OCI-LY7 (cell line): ENCODE data around the gene COX14. TPM values are rescaled to one million over a fixed set of nuclear protein-coding genes. Genes with fewer than 3 reads are reported as not detected.
"Not testable (repeated sequence)": the region's sequence is repeated elsewhere in the genome, so short reads cannot be mapped to it uniquely, and the experiment has no call there.

Experiments used
- BruUV-seq: library from RNA; stranded (reverse); fragments of 400-500 nt; replicated peaks from 2 replicates; lab custom pipeline; 2021; lab: Mats Ljungman, UMichigan
- CTCF ChIA-PET: fragments of 300-600 bp; sonication (Branson Sonifier 250); formaldehyde crosslinking; loops from one replicate; lab custom pipeline; 2022; ENCODE audit warnings: antibody characterized with exemption; ENCODE audit not compliant: unreplicated experiment; lab: Charles Lee
- POLR2A ChIA-PET: fragments of 300-600 bp; sonication (Branson Sonifier 250); formaldehyde crosslinking; loops from one replicate; lab custom pipeline; 2022; ENCODE audit warnings: antibody characterized with exemption; lab: Charles Lee
- DNase-seq: peaks from one replicate; pipeline ENCODE4 v3.0.0-alpha.2; 2015; ENCODE audit warnings: low spot score
- H2AFZ ChIP-seq: fragments of 200-600 bp; sonication (generic), shearing (Covaris generic); 2 replicates; pipeline ENCODE4 v1.6.1; 2014; ENCODE audit warnings: mild to moderate bottlenecking, antibody characterized with exemption, low read length, moderate library complexity
- H3K27ac ChIP-seq: fragments of 200-600 bp; sonication (generic); 2 replicates; pipeline ENCODE4 v1.5.1; 2014; ENCODE audit warnings: mixed run types, low read depth, mild to moderate bottlenecking, moderate library complexity, low read length, inconsistent platforms; ENCODE audit not compliant: poor library complexity, severe bottlenecking
- H3K36me3 ChIP-seq: fragments of 200-600 bp; sonication (generic); 2 replicates; pipeline ENCODE4 v1.6.1; 2014; ENCODE audit warnings: mild to moderate bottlenecking, antibody characterized with exemption, low read length, moderate library complexity, mixed read lengths; ENCODE audit not compliant: insufficient read depth
- H3K4me1 ChIP-seq: fragments of 200-600 bp; sonication (generic); 2 replicates; pipeline ENCODE4 v1.5.1; 2014; ENCODE audit warnings: mild to moderate bottlenecking, low read length; ENCODE audit not compliant: insufficient read depth, poor library complexity, severe bottlenecking
- H3K4me2 ChIP-seq: fragments of 200-600 bp; sonication (generic); 2 replicates; pipeline ENCODE4 v1.6.1; 2014; ENCODE audit warnings: mild to moderate bottlenecking, low read length
- H3K4me3 ChIP-seq: fragments of 200-600 bp; sonication (generic); 2 replicates; pipeline ENCODE4 v1.5.1; 2014; ENCODE audit warnings: mild to moderate bottlenecking, low read depth, low read length; ENCODE audit not compliant: poor library complexity, severe bottlenecking
- H3K79me2 ChIP-seq: fragments of 200-600 bp; sonication (generic); 2 replicates; pipeline ENCODE4 v1.6.1; 2016; ENCODE audit warnings: low read depth, mild to moderate bottlenecking, low read length, moderate library complexity, mixed read lengths; ENCODE audit not compliant: insufficient read depth
- H3K9me2 ChIP-seq: fragments of 200-600 bp; sonication (generic); 2 replicates; pipeline ENCODE4 v1.6.1; 2016; ENCODE audit warnings: mild to moderate bottlenecking, low read length, mixed read lengths; ENCODE audit not compliant: insufficient read depth
- H3K9me3 ChIP-seq: fragments of 200-600 bp; sonication (generic); 2 replicates; pipeline ENCODE4 v1.6.1; 2014; ENCODE audit warnings: mild to moderate bottlenecking, mixed run types, low read length, mixed read lengths
- H4K20me1 ChIP-seq: fragments of 200-600 bp; sonication (generic); 2 replicates; pipeline ENCODE4 v1.6.1; 2014; ENCODE audit warnings: mild to moderate bottlenecking, antibody characterized with exemption, low read length, moderate library complexity, mixed read lengths; ENCODE audit not compliant: insufficient read depth
- EZH2phosphoT487 ChIP-seq: fragments of 200-600 bp; sonication (generic); IDR thresholded peaks from 2 replicates; pipeline ENCODE4 v1.6.1; 2018; ENCODE audit warnings: low read depth, borderline replicate concordance, mild to moderate bottlenecking, mixed run types, antibody characterized with exemption, low read length, moderate library complexity, mixed read lengths
- intact Hi-C: fragments of 100-400 bp; cut with micrococcal nuclease; formaldehyde crosslinking; loops from one replicate; pipeline ENCODE4 v1.10.0; 2022; ENCODE audit not compliant: unreplicated experiment
- total RNA-seq, 2 experiments: library from RNA; depleted of rRNA in 1 of 2; stranded (reverse); fragments of >200 nt in 1 of 2; shearing (Covaris generic) in 1 of 2; gene quantifications; 2 replicates each; pipeline ENCODE4 v1.2.3, GENCODE V29; 2014 to 2022
- TF ChIP-seq, protein P1 (sequence below): fragments of 200-600 bp; sonication (generic); conservative IDR thresholded peaks from 2 replicates; pipeline ENCODE4 v1.5.1; 2014; ENCODE audit warnings: mild to moderate bottlenecking, antibody characterized with exemption, low read length, moderate library complexity, mixed read lengths

The COX14 gene
- total RNA-seq, 2 experiments from 2014 or later = 54.3 to 57.4 TPM

GRCh38 chr12:50081096-50081808 lies 30.8 kb upstream of the COX14 start:
- no peak for DNase-seq
- ChIA-PET POLR2A (interaction anchor here (6.0 kb wide), 1 partner anchor 30 kb away, joined by 62 read pairs; the partner anchor contains the start of gene COX14), CTCF (no interaction called here)
- TF ChIP-seq, protein P1, sequence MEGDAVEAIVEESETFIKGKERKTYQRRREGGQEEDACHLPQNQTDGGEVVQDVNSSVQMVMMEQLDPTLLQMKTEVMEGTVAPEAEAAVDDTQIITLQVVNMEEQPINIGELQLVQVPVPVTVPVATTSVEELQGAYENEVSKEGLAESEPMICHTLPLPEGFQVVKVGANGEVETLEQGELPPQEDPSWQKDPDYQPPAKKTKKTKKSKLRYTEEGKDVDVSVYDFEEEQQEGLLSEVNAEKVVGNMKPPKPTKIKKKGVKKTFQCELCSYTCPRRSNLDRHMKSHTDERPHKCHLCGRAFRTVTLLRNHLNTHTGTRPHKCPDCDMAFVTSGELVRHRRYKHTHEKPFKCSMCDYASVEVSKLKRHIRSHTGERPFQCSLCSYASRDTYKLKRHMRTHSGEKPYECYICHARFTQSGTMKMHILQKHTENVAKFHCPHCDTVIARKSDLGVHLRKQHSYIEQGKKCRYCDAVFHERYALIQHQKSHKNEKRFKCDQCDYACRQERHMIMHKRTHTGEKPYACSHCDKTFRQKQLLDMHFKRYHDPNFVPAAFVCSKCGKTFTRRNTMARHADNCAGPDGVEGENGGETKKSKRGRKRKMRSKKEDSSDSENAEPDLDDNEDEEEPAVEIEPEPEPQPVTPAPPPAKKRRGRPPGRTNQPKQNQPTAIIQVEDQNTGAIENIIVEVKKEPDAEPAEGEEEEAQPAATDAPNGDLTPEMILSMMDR = no peak
- no peak for TF ChIP-seq EZH2phosphoT487
- Histone ChIP-seq H2AFZ (no peak overlapping the region), H3K9me3 (no peaks in the 10 kb centered on the region), H4K20me1 (0 out of 2 replicates have a peak, but pooled peaks cover 3% of the 10 kb centered on the region), H3K4me2 (no peak overlapping the region), H3K27ac (no peak overlapping the region), H3K4me3 (no peak overlapping the region), H3K9me2 (no peaks in the 10 kb centered on the region), H3K4me1 (peaks cover 14% of the 10 kb centered on the region), H3K36me3 (no peaks in the 10 kb centered on the region), H3K79me2 (peaks cover 12% of the 10 kb centered on the region; the same call in 1 of the 2 replicates)
- no TSS peak for BruUV-seq
- intact Hi-C loops = no loop called here

DNA sequence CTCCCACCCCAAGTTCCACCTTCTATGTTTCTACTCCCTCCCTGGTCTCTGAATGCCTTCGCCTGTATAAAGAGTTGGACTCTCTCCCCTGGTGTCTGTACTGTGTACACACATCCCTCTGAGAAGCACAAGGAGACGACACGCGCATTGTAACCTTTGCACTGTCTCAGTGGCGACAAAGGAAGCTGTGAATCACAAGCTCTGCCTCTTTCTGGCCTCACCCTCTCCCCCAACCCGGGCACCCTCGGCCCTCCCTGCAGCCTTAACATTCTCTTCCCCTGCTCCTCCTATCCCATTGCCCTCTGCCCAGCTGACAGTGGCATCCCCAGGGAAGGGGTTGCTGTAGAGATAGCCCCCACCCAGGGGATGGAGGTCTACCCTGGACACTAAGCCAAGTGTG lies 29.4 kb upstream of the COX14 start:
- peaks cover 13% of the 10 kb centered on the region for H3K36me3 ChIP-seq
- H3K27ac ChIP-seq = no peak overlapping the region
- TF ChIP-seq, protein P1 = no peak
- no peak for TF ChIP-seq EZH2phosphoT487
- 0 out of 2 replicates have a peak, but pooled peaks cover 3% of the 10 kb centered on the region for H4K20me1 ChIP-seq
- H2AFZ ChIP-seq = no peak overlapping the region
- ChIA-PET POLR2A (interaction anchor here (6.0 kb wide), 1 partner anchor 29 kb away, joined by 62 read pairs; the partner anchor contains the start of gene COX14), CTCF (no interaction called here)
- no peaks in the 10 kb centered on the region for H3K9me2 ChIP-seq
- no peak overlapping the region for H3K4me3 ChIP-seq
- peaks cover 16% of the 10 kb centered on the region; the same call in 1 of the 2 replicates for H3K79me2 ChIP-seq
- H3K4me1 ChIP-seq = peaks cover 25% of the 10 kb centered on the region
- DNase-seq = no peak
- no peak overlapping the region for H3K4me2 ChIP-seq
- no TSS peak for BruUV-seq
- intact Hi-C loops = no loop called here
- no peaks in the 10 kb centered on the region for H3K9me3 ChIP-seq

DNA sequence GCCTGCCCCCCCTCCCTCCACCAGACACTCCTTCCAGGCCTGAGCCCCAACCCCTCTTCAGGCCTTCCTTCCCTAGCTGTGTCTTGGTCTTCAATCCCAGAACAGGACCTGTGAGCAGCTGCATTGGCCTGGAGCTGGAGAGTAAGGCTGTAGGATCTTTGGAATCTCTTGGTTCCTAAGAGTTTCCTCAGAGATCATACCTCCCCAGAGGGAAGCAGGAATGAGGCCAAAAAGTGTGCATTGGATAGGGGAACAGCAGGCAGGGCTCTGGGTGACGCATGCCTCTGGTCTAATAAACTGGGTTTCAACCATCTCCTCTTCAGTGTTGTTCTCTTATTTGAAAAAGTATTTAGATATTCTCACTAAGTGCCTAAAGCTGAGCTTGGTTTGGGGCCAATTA lies 28.7 kb upstream of the COX14 start:
- no TSS peak for BruUV-seq
- no peak overlapping the region for H2AFZ ChIP-seq
- DNase-seq = no peak
- H3K9me3 ChIP-seq = no peaks in the 10 kb centered on the region
- CTCF ChIA-PET = no interaction called here
- H4K20me1 ChIP-seq = 0 out of 2 replicates have a peak, but pooled peaks cover 3% of the 10 kb centered on the region
- H3K79me2 ChIP-seq = peaks cover 16% of the 10 kb centered on the region; the same call in 1 of the 2 replicates
- peaks cover 20% of the 10 kb centered on the region for H3K36me3 ChIP-seq
- 0 out of 2 replicates have a peak overlapping the region, but pooled peaks have one; percentile 12 for H3K4me2 ChIP-seq
- H3K4me3 ChIP-seq = no peak overlapping the region
- H3K27ac ChIP-seq = no peak overlapping the region
- no peaks in the 10 kb centered on the region for H3K9me2 ChIP-seq
- intact Hi-C loops = no loop called here
- H3K4me1 ChIP-seq = peaks cover 30% of the 10 kb centered on the region
- POLR2A ChIA-PET = interaction anchor here (0.6 to 6.0 kb wide), 4 partner anchors 28 to 237 kb away, joined by 3 to 62 read pairs (median 12); partner anchors contain the start of genes CERS5 and COX14
- no peak for TF ChIP-seq EZH2phosphoT487
- TF ChIP-seq, protein P1 = no peak

DNA sequence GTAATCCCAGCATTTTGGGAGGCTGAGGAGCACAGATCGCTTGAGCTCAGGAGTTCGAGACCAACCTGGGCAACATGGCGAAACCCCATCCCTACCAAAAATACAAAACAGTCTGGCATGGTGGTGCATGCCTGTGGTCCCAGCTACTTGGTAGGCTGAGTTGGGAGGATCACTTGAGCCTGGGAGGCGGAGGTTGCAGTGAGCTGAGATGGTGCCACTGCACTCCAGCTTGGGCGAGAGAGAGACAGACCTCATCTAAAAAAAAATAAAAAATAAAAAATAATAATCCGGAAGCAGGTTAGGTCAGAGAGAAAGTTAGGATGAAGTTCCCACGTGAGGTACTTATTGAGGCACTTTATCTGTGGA lies 27.6 kb upstream of the COX14 start:
- Histone ChIP-seq H3K36me3 (peaks cover 31% of the 10 kb centered on the region), H3K27ac (peak overlapping the region; percentile 83), H3K79me2 (peaks cover 16% of the 10 kb centered on the region; the same call in 1 of the 2 replicates), H3K4me1 (peaks cover 38% of the 10 kb centered on the region), H3K4me2 (peak overlapping the region; percentile 93), H3K4me3 (peak overlapping the region; percentile 89), H2AFZ (peak overlapping the region; percentile 96)
- H3K9me3 ChIP-seq, intact Hi-C loops, DNase-seq, H4K20me1 ChIP-seq, H3K9me2 ChIP-seq, BruUV-seq: not testable (repeated sequence)
- ChIA-PET CTCF (interaction anchor here (0.7 to 2.6 kb wide), 6 partner anchors 10 to 119 kb away, joined by 3 to 35 read pairs (median 4); partner anchors contain the start of genes CERS5 and COX14), POLR2A (interaction anchor here (0.6 to 6.0 kb wide), 20 partner anchors 13 to 1064 kb away, joined by 3 to 62 read pairs (median 4); partner anchors contain the start of genes ATF1, CERS5, COX14 and RACGAP1)
